AG09319 (cell line): ENCODE results near the gene RAB29.

Experiments
- DNase-seq: peaks from one replicate; pipeline ENCODE4 v3.0.0-alpha.2; 2010; ENCODE audit warnings: low read depth; ENCODE audit errors: extremely low read depth
- CTCF ChIP-seq: IDR thresholded peaks from 2 replicates; pipeline ENCODE4 v1.5.1; 2011; ENCODE audit warnings: low read depth, mild to moderate bottlenecking, inconsistent platforms, low read length, moderate library complexity

Gene RAB29

DNA sequence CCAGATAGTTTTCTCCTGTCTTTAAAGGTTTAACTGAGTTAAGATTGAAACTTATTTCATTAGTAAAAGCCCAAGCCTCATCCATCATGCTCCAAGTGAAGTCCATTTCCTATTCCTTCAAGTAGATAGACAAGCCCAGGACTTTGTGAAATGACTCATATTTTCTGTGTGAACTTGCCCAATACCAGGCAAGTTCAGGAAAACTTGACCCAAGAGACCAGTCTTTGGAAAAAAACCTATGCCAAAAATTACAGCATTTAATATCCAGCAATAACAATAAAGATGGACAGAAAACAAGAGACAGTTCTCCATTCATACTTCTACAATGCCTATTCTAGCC lies 405 bp upstream of the RAB29 start:
- TF ChIP-seq CTCF = no peak
- no peak for DNase-seq

DNA sequence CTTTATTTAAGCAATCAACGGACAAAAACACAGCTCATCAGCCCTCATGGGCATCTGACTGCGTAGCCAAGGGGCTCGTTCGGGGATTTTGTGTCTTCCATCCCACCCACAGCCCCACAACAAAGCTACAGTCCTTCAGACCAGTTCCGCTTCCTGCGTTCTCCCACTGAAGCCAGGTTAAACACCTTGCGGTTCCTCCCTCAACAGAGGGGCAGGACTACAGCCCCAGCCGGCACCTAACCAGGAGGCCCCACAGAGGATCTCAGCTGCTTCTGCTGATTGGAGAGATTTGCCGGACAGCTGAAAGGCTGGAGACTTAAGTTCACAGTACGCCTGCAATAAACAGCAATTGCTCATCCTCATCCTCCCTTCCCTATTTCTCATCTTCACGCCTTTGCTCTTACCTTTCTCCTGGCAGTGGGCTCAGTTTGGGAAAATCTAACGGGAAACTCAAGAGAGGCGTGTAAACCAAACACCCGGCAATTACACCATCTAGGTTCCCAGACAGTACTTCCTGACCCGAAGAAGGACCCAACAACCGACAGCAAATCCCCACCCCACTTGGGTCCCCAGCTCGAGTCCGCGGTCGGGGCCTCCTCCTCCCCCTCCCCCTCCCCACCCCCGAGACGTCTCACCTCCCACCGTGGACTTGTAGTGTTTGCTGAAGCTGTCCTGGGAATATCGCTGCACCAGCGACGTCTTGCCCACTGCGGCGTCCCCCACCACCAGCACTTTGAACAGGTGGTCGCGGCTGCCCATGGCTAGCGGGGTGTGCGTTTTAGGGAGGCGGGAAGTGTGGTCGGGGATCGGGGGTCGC lies 876 bp downstream of the RAB29 start:
- no peak for DNase-seq
- TF ChIP-seq CTCF = no peak

DNA sequence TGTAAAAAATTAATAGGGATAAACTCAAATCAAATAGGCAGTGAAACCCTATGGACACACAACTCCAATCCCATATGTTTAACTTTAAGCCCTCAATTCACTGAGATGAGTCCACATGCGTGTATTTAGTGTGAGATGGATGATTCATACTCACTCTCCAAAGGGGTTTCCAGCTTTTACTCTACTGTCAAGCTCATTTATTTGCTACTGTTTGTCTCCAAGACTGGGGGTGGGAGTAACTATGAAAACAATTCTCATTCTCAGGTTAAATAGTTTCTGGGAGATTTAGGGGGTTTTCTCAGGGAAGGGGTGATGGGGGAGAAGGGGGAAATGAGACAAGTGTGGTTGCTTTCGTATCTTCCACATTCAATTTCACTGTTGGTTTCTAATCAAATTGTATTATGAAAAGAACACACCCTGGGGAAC lies 2.7 kb downstream of the RAB29 start:
- no peak for DNase-seq
- no peak for TF ChIP-seq CTCF

GRCh38 chr1:205770618-205771017 lies 4.7 kb downstream of the RAB29 start:
- no peak for TF ChIP-seq CTCF
- no peak for DNase-seq

DNA sequence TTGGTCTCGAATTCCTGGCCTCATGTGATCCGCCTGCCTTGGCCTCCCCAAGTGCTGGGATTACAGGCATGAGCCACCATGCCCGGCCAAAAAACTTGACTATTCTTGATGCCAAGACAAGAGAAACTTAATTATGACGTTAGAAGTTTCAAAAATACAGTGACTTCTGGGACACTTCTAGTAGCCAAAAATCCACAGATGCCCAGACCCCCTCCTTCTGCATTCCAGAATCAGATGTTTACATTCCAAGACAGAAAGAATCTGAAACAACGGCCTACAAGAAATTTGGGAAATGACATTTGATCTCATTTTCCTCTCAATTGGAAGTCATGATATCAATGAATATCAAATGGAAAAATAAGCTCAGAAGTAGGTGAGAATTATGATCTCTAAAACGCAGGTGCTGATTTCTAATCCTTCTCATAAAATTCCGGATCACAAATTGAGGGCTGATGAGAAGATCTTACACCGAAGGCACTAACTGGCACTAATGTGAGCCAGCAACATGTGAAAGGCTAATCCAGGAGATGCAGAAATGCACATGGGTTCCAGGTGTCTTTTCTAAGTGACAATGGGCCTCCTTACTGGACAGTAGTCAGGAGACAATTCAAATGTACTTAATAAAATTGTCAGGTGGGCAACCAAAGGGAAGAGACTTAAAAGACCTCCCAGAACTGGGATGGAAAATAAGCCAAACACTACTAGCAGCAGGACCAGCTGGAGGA lies 5.5 kb downstream of the RAB29 start:
- no peak for DNase-seq
- no peak for TF ChIP-seq CTCF

- no peak for TF ChIP-seq CTCF
These were observed 8.0 kb downstream of the RAB29 start for GRCh38 chr1:205767248-205767647.

DNA sequence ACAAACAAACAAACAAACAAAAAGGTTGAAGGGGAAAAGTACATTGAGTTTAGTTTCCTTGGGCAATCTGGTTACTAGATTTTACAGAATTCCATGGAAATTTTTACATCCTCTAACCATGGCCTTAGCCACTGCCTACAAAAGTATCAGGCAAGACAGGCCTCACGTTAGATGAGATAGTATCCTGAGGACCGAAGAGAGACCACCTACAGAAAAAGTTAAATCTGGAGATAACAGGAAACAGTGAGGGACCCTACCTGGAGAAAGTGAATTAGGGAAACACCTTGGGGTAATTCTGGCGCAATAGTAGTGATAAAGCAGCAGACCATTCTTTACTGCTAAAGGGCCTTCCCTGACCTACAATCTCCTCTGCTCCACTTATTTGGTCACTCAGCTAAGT lies 8.7 kb downstream of the RAB29 start:
- DNase-seq = no peak
- no peak for TF ChIP-seq CTCF

More at GRCh38 chr1:205767248-205767647, 8.0 kb downstream of the RAB29 start:
- no peak for DNase-seq
